GM23338 (cell line): ENCODE data around the gene RNASE2.

ENCODE experiments used
- CREB1 ChIP-seq: fragments of 250-450 bp; sonication (Bioruptor Pico); IDR thresholded peaks from 2 replicates; pipeline ENCODE4 v1.5.0; 2020; ENCODE audit warnings: low read depth, mild to moderate bottlenecking, moderate library complexity
- EZH2 ChIP-seq: fragments of 200-600 bp; sonication (generic); IDR thresholded peaks from one replicate; pipeline ENCODE4 v1.8.0; 2017; ENCODE audit warnings: antibody characterized with exemption, mild to moderate bottlenecking, low read depth; ENCODE audit not compliant: unreplicated experiment
- EZH2phosphoT487 ChIP-seq: fragments of 200-600 bp; sonication (generic); IDR thresholded peaks from one replicate; pipeline ENCODE4 v1.8.1; 2018; ENCODE audit warnings: antibody characterized with exemption; ENCODE audit not compliant: unreplicated experiment
- JUNB ChIP-seq: IDR thresholded peaks from one replicate; pipeline ENCODE4 v1.6.1; 2016; ENCODE audit warnings: antibody characterized with exemption; ENCODE audit not compliant: unreplicated experiment
- NANOG ChIP-seq: IDR thresholded peaks from 2 replicates; pipeline ENCODE4 v1.6.1; 2016; ENCODE audit warnings: antibody characterized with exemption, borderline replicate concordance
- POLR2AphosphoS5 ChIP-seq: IDR thresholded peaks from 2 replicates; pipeline ENCODE4 v1.6.1; 2016; ENCODE audit warnings: antibody characterized with exemption, low read depth
- STAT1 ChIP-seq: IDR thresholded peaks from one replicate; pipeline ENCODE4 v1.6.1; 2016; ENCODE audit warnings: antibody characterized with exemption; ENCODE audit not compliant: unreplicated experiment
- ZNF114 ChIP-seq: fragments of 250-450 bp; sonication (Bioruptor Pico); IDR thresholded peaks from 2 replicates; pipeline ENCODE4 v1.5.0; 2020; ENCODE audit warnings: mild to moderate bottlenecking, moderate library complexity
- ZNF331 ChIP-seq: fragments of 250-450 bp; sonication (Bioruptor Pico); IDR thresholded peaks from 2 replicates; pipeline ENCODE4 v1.5.0; 2020; ENCODE audit warnings: low read depth, mild to moderate bottlenecking, moderate library complexity
- TF ChIP-seq, protein P1 (sequence below), 2 experiments: fragments of 200-600 bp in 1 of 2; sonication (generic) in 1 of 2; conservative IDR thresholded peaks; 2 replicates each; pipeline versions ENCODE4 v1.5.1 to v1.6.1; 2016 to 2017; ENCODE audit warnings: antibody characterized with exemption in 2 of 2, low read depth in 2 of 2, mild to moderate bottlenecking in 2 of 2, moderate library complexity in 1 of 2
- TF ChIP-seq, protein P2 (sequence below): IDR thresholded peaks from one replicate; pipeline ENCODE4 v1.6.1; 2018; ENCODE audit warnings: antibody characterized with exemption; ENCODE audit not compliant: unreplicated experiment
- TF ChIP-seq, protein P3 (sequence below): IDR thresholded peaks from 2 replicates; pipeline ENCODE4 v1.6.1; 2016; ENCODE audit warnings: antibody characterized with exemption

DNA sequence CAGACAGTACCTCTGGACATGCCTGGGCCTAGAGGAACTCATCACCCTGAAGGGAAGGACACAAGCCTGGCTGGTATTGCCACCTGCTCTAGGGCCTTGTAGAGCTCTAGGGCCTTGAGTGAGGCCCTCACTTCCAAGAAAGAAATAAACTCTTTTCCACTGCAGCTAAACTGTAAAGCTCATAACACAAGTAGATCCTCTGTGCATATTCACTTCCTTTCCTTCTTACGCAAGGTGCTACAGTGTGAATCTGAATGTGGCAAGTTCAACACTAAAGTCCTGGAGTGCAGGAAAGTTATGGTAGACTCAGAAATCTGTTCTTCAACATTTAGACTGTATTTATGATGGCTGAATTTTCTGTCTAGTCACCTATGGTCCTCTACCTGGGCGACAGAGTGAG lies 49.6 kb upstream of the RNASE2 start:
- TF ChIP-seq, protein P1, sequence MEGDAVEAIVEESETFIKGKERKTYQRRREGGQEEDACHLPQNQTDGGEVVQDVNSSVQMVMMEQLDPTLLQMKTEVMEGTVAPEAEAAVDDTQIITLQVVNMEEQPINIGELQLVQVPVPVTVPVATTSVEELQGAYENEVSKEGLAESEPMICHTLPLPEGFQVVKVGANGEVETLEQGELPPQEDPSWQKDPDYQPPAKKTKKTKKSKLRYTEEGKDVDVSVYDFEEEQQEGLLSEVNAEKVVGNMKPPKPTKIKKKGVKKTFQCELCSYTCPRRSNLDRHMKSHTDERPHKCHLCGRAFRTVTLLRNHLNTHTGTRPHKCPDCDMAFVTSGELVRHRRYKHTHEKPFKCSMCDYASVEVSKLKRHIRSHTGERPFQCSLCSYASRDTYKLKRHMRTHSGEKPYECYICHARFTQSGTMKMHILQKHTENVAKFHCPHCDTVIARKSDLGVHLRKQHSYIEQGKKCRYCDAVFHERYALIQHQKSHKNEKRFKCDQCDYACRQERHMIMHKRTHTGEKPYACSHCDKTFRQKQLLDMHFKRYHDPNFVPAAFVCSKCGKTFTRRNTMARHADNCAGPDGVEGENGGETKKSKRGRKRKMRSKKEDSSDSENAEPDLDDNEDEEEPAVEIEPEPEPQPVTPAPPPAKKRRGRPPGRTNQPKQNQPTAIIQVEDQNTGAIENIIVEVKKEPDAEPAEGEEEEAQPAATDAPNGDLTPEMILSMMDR (conservative IDR thresholded peaks at IDR 0.05; ENCODE audit: low read depth in 2 of 2) = no peak
- no peak for TF ChIP-seq POLR2AphosphoS5
- no peak for TF ChIP-seq EZH2
- TF ChIP-seq ZNF114 (CRISPR knock-in tag) = no peak
- TF ChIP-seq EZH2phosphoT487 = no peak
- TF ChIP-seq, protein P2, sequence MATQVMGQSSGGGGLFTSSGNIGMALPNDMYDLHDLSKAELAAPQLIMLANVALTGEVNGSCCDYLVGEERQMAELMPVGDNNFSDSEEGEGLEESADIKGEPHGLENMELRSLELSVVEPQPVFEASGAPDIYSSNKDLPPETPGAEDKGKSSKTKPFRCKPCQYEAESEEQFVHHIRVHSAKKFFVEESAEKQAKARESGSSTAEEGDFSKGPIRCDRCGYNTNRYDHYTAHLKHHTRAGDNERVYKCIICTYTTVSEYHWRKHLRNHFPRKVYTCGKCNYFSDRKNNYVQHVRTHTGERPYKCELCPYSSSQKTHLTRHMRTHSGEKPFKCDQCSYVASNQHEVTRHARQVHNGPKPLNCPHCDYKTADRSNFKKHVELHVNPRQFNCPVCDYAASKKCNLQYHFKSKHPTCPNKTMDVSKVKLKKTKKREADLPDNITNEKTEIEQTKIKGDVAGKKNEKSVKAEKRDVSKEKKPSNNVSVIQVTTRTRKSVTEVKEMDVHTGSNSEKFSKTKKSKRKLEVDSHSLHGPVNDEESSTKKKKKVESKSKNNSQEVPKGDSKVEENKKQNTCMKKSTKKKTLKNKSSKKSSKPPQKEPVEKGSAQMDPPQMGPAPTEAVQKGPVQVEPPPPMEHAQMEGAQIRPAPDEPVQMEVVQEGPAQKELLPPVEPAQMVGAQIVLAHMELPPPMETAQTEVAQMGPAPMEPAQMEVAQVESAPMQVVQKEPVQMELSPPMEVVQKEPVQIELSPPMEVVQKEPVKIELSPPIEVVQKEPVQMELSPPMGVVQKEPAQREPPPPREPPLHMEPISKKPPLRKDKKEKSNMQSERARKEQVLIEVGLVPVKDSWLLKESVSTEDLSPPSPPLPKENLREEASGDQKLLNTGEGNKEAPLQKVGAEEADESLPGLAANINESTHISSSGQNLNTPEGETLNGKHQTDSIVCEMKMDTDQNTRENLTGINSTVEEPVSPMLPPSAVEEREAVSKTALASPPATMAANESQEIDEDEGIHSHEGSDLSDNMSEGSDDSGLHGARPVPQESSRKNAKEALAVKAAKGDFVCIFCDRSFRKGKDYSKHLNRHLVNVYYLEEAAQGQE = no peak
- no peak for TF ChIP-seq NANOG
- TF ChIP-seq, protein P3, sequence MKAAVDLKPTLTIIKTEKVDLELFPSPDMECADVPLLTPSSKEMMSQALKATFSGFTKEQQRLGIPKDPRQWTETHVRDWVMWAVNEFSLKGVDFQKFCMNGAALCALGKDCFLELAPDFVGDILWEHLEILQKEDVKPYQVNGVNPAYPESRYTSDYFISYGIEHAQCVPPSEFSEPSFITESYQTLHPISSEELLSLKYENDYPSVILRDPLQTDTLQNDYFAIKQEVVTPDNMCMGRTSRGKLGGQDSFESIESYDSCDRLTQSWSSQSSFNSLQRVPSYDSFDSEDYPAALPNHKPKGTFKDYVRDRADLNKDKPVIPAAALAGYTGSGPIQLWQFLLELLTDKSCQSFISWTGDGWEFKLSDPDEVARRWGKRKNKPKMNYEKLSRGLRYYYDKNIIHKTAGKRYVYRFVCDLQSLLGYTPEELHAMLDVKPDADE = no peak
- TF ChIP-seq JUNB = no peak
- no peak for TF ChIP-seq CREB1 (CRISPR knock-in tag)
- no peak for TF ChIP-seq ZNF331 (CRISPR knock-in tag)
- no peak for TF ChIP-seq STAT1
